RWPE2 (cell line): ENCODE measurements around the gene CCDC51.

ENCODE experiments used
- ATAC-seq: fragments of 200-7000 bp; cut with Tn5 transposase; 3 replicates; pipeline ENCODE4 v1.9.1; 2021; ENCODE audit warnings: low read depth
- DNase-seq: peaks from one replicate; pipeline ENCODE4 v3.0.0-alpha.2; 2020; ENCODE audit warnings: low spot score
- H3K27ac ChIP-seq: fragments of 450-650 bp; 2 replicates; pipeline ENCODE4 v1.5.1; 2017; ENCODE audit warnings: mild to moderate bottlenecking; ENCODE audit not compliant: poor library complexity, severe bottlenecking
- H3K27me3 ChIP-seq: fragments of 250-450 bp; sonication (Bioruptor Pico); 2 replicates; pipeline ENCODE4 v1.5.1; 2021; ENCODE audit warnings: mild to moderate bottlenecking, moderate library complexity; ENCODE audit not compliant: insufficient read depth, poor library complexity, severe bottlenecking
- H3K36me3 ChIP-seq: fragments of 250-450 bp; sonication (Bioruptor Pico); 2 replicates; pipeline ENCODE4 v1.5.1; 2020; ENCODE audit warnings: low read depth, mild to moderate bottlenecking, moderate library complexity
- H3K4me1 ChIP-seq: fragments of 250-450 bp; sonication (Bioruptor Pico); 2 replicates; pipeline ENCODE4 v1.5.1; 2021; ENCODE audit warnings: mild to moderate bottlenecking, moderate library complexity; ENCODE audit not compliant: insufficient read depth, poor library complexity, severe bottlenecking
- H3K4me3 ChIP-seq: fragments of 250-450 bp; sonication (Bioruptor Pico); 2 replicates; pipeline ENCODE4 v1.5.1; 2021; ENCODE audit warnings: mild to moderate bottlenecking, moderate library complexity; ENCODE audit not compliant: severe bottlenecking
- H3K9me3 ChIP-seq: fragments of 250-450 bp; sonication (Bioruptor Pico); 2 replicates; pipeline ENCODE4 v1.5.1; 2021; ENCODE audit warnings: mild to moderate bottlenecking, moderate library complexity; ENCODE audit not compliant: severe bottlenecking
- CTCF ChIP-seq: fragments of 450-650 bp; IDR thresholded peaks from one replicate; pipeline ENCODE4 v1.5.1; 2017; ENCODE audit warnings: mild to moderate bottlenecking, moderate library complexity; ENCODE audit not compliant: poor library complexity, severe bottlenecking

The CCDC51 gene

GRCh38 chr3:48394391-48394790, 45.5 kb downstream of the CCDC51 start:
- H3K4me3 ChIP-seq, result no peak overlapping the region
- no peaks in the 10 kb centered on the region for H3K4me1 ChIP-seq
- no peaks in the 10 kb centered on the region for H3K36me3 ChIP-seq
- no peak for DNase-seq
- no peaks in the 10 kb centered on the region for H3K9me3 ChIP-seq
- no peak for TF ChIP-seq CTCF
- H3K27me3 ChIP-seq, result no peaks in the 10 kb centered on the region
- no peak for ATAC-seq
- H3K27ac ChIP-seq, result no peak overlapping the region

- Histone ChIP-seq H3K4me3 (no peak overlapping the region), H3K4me1 (no peaks in the 10 kb centered on the region), H3K36me3 (no peaks in the 10 kb centered on the region), H3K9me3 (no peaks in the 10 kb centered on the region), H3K27ac (no peak overlapping the region), H3K27me3 (no peaks in the 10 kb centered on the region)
- no peak for DNase-seq
- no peak for TF ChIP-seq CTCF
- no peak for ATAC-seq
These were observed 51.0 kb downstream of the CCDC51 start for GRCh38 chr3:48388966-48389365.

GRCh38 chr3:48387634-48388033, 52.3 kb downstream of the CCDC51 start:
- no peak for TF ChIP-seq CTCF
- H3K4me3 ChIP-seq, result no peak overlapping the region
- 0 out of 3 replicates have a peak, but pooled peaks have one; percentile 21 for ATAC-seq
- no peaks in the 10 kb centered on the region for H3K36me3 ChIP-seq
- H3K9me3 ChIP-seq, result no peaks in the 10 kb centered on the region
- H3K4me1 ChIP-seq, result no peaks in the 10 kb centered on the region
- DNase-seq, result no peak
- no peak overlapping the region for H3K27ac ChIP-seq
- no peaks in the 10 kb centered on the region for H3K27me3 ChIP-seq
